K562 (cell line): ENCODE measurements around the gene KYAT1.

Experiments
- CTCF ChIP-seq, 3 experiments: IDR thresholded peaks in 2 of 3; conservative IDR thresholded peaks in 1 of 3; 2 replicates each; pipeline ENCODE4 v1.5.1; 2011 to 2012; ENCODE audit warnings: low read length in 3 of 3, mild to moderate bottlenecking in 3 of 3, control low read depth in 2 of 3, improper control_type of control experiment in 1 of 3, inconsistent platforms in 1 of 3, low read depth in 1 of 3, mixed read lengths in 1 of 3, moderate library complexity in 1 of 3; ENCODE audit not compliant: insufficient read depth in 2 of 3
- ETV6 ChIP-seq, 3 experiments: fragments of 150-350 bp in 1 of 3; sonication (generic) in 1 of 3; formaldehyde crosslinking in 1 of 3; IDR thresholded peaks; 2 replicates each; pipeline versions ENCODE4 v1.6.1 to v1.8.0; 2014 to 2022; ENCODE audit warnings: borderline replicate concordance in 2 of 3, low read depth in 2 of 3, antibody characterized with exemption in 1 of 3, low read length in 1 of 3, mild to moderate bottlenecking in 1 of 3, missing genetic modification reagents in 1 of 3
- FOS ChIP-seq: IDR thresholded peaks from 3 replicates; pipeline ENCODE4 v1.6.1; 2011; ENCODE audit not compliant: insufficient read length; ENCODE audit errors: extremely low read depth
- FOXP4 ChIP-seq: sonication (generic); formaldehyde crosslinking; IDR thresholded peaks from 2 replicates; pipeline ENCODE4 v1.8.0; 2022; ENCODE audit warnings: mild to moderate bottlenecking, missing genetic modification reagents, borderline replicate concordance
- MECOM ChIP-seq: fragments of 250-450 bp; sonication (Bioruptor Pico); IDR thresholded peaks from 2 replicates; pipeline ENCODE4 v1.8.0; 2022; ENCODE audit warnings: inconsistent platforms
- RHOXF2B ChIP-seq: fragments of 250-450 bp; sonication (Bioruptor Pico); conservative IDR thresholded peaks from 2 replicates; pipeline ENCODE4 v1.5.1; 2021
- TEAD2 ChIP-seq: fragments of 450-650 bp; IDR thresholded peaks from 2 replicates; pipeline ENCODE4 v1.6.1; 2016; ENCODE audit warnings: missing genetic modification characterization, control low read depth, missing compliant biosample characterization
- USF2 ChIP-seq: sonication (generic); formaldehyde crosslinking; IDR thresholded peaks from 2 replicates; pipeline ENCODE4 v1.5.0; 2020; ENCODE audit warnings: missing genetic modification reagents
- ZNF3 ChIP-seq: fragments of 250-450 bp; sonication (Bioruptor Pico); IDR thresholded peaks from 2 replicates; pipeline ENCODE4 v1.5.0; 2021; ENCODE audit warnings: mild to moderate bottlenecking, moderate library complexity
- ZNF584 ChIP-seq: fragments of 200-800 bp; sonication (Bioruptor generic); IDR thresholded peaks from 2 replicates; pipeline ENCODE4 v1.6.1; 2016; ENCODE audit warnings: low read depth, mild to moderate bottlenecking, missing genetic modification characterization, missing compliant biosample characterization
- TF ChIP-seq, protein P1 (sequence below): fragments of 450-650 bp; conservative IDR thresholded peaks from 2 replicates; pipeline ENCODE4 v1.6.1; 2016; ENCODE audit warnings: missing genetic modification characterization, low read depth, mild to moderate bottlenecking, missing compliant biosample characterization, moderate library complexity

GRCh38 chr9:128820665-128821583 is 60.8 kb downstream of the KYAT1 start:
- no peak for TF ChIP-seq FOS
- no peak for TF ChIP-seq CTCF (IDR thresholded peaks at IDR 0.05 in 2 of 3, conservative IDR thresholded peaks at IDR 0.05 in 1 of 3; ENCODE audit: insufficient read depth in 2 of 3, low read depth in 1 of 3, low read length in 3 of 3)
- no peak for TF ChIP-seq ETV6 (IDR thresholded peaks at IDR 0.05; ENCODE audit: borderline replicate concordance in 1 of 2, low read depth in 2 of 2, low read length in 1 of 2)
- no peak for TF ChIP-seq ETV6 (CRISPR knock-in tag; IDR thresholded peaks at IDR 0.05; ENCODE audit: borderline replicate concordance)
- no peak for TF ChIP-seq FOXP4 (CRISPR knock-in tag)
- TF ChIP-seq TEAD2 (tag): no peak
- TF ChIP-seq ZNF584 (CRISPR knock-in tag): no peak
- TF ChIP-seq RHOXF2B: no peak
- TF ChIP-seq MECOM (CRISPR knock-in tag): no peak
- no peak for TF ChIP-seq ZNF3
- TF ChIP-seq, protein P1, sequence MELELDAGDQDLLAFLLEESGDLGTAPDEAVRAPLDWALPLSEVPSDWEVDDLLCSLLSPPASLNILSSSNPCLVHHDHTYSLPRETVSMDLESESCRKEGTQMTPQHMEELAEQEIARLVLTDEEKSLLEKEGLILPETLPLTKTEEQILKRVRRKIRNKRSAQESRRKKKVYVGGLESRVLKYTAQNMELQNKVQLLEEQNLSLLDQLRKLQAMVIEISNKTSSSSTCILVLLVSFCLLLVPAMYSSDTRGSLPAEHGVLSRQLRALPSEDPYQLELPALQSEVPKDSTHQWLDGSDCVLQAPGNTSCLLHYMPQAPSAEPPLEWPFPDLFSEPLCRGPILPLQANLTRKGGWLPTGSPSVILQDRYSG (tag): no peak
- no peak for TF ChIP-seq USF2 (CRISPR knock-in tag)
